Kidney tubule cell (primary cell): ENCODE data around the gene GALNT5.
"Not testable (repeated sequence)": the region's sequence is repeated elsewhere in the genome, so short reads cannot be mapped to it uniquely, and the experiment has no call there.

ENCODE experiments used
- DNase-seq: peaks from one replicate; pipeline ENCODE4 v3.0.0-alpha.2; 2018; ENCODE audit warnings: low spot score

GALNT5 gene

GRCh38 chr2:157246765-157247407, 10.6 kb upstream of the GALNT5 start:
- DNase-seq: peak; percentile 88

DNA sequence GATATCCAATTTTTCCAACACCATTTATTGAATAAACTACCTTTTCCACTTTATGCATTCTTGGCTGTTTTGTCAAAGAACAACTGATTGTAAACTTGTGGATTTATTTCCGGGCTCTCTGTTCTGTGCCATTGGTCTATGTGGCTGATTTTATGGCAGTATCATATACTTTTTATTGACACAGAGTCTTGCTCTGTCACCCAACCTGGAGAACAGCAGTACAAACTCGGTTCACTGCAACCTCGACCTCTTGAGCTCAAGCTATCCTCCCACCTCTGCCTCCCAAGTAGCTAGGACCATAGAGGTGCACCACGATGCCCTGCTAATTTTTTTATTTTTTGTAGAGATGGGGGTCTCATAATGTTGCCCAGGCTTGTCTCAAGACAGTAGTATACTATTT, 6.7 kb upstream of the GALNT5 start:
- no peak for DNase-seq

DNA sequence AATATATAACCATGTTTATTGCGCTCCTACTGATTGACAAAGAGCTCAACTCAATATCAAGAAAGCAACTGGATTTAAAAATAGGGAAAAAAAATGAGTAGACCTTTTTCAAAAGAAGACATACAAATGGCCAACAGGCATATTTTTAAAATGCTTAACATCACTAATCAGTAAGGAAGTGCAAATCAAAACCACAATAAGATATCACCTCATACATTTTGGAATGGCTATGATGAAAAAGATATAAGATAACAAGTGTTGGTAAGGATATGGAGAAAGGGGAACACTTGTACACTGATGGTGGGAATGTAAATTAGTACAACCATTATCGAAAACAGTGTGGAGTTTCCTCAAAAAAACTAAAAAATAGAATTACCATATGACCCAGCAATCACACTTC, 5.6 kb upstream of the GALNT5 start:
- no peak for DNase-seq

DNA sequence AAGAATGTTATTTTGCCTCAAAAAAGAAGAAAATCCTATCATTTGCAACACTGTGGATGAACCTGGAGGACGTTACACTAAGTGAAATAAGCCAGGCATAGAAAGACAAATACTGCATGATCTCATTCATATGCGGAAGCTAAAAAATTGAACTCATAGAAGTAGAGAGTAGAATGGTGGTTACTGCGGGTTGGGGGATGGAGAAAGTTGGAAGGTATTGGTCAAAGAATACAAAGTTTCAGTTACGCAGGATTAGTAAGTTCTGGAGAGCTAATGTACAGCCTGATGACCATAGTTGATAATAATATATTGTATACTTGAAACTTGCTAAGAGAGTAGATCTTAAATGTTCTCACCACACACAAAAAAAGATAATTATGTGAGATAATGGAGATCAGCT, 5.0 kb upstream of the GALNT5 start:
- no peak for DNase-seq

DNA sequence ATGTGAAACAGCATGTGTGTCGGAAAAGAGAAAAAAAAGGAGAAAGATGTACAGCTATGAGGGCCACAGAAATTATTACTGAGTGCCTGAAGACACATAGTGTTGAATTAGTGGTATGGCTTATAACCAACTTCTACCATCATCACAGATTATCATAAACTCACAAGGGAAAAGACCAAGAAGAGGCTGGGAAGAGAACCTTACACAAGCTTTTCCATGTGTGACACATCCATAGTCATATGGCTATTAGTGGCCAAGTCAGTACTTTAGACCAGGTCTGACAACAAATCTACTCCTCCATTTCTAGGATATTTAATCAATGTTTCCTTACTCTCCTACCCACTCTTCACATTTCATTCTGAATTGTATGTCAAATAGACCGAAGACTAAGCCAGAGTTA, 3.5 kb upstream of the GALNT5 start:
- DNase-seq: no peak

DNA sequence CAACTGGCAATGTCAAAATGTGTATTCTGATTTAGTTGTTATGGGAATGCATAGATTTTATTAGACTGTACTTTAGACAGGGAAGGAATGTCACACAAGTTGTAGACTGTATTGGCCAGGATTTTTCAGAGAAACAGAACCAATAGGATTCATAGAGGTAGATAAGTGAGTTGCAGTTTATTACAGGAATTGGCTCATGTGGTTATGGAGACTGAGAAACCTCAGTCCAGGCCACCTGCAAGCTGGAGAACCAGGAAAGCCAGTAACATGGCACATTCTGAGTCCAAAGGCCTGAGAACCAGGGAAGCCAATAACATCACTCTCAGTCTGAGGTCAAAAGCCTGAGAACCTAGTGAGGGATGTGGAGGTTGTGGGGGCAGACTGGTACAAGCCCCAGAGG, 1.8 kb upstream of the GALNT5 start:
- no peak for DNase-seq

GRCh38 chr2:157256626-157257025, 879 bp upstream of the GALNT5 start:
- peak; percentile 9 for DNase-seq

DNA sequence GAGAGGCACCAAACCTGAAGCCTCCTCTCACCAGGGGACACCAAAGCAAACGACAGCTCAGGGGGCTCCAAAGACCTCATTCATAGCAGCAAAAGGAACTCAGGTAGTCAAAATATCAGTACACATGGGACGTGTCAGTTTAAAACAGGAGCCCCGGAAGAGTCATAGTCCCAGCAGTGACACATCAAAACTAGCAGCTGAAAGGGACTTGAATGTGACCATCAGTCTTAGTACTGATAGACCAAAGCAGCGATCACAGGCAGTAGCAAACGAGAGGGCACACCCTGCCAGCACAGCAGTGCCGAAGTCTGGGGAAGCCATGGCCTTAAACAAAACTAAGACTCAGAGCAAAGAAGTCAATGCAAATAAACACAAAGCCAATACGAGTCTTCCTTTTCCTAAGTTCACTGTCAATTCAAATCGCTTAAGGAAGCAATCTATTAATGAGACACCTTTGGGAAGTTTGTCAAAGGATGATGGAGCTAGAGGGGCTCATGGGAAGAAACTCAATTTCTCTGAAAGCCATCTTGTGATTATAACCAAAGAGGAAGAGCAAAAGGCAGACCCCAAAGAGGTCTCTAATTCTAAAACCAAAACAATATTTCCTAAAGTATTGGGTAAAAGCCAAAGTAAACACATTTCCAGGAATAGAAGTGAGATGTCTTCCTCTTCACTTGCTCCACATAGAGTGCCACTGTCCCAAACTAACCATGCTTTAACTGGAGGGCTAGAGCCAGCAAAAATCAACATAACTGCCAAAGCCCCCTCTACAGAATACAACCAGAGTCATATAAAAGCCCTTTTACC, 1.2 kb downstream of the GALNT5 start:
- no peak for DNase-seq

- no peak for DNase-seq
Measured at GRCh38 chr2:157259386-157259785, 1.9 kb downstream of the GALNT5 start.

DNA sequence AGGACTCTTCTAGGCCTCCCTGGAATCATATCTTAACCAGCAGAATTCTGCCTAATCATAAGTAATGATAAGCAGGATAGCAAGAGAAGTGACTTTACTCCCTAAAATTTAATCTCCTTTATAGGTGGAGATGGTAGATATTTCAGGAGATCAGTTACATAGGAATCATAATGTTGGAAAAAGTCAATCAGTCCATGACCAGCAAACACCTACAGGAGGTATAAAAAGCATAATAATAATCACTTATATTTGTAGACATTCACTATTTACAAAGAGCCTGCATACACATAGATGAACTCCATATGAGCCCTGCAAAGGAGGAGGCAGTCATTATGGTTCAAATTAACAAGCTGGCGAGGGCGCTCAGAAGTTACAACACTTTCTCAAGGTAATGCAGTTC, 2.5 kb downstream of the GALNT5 start:
- no peak for DNase-seq

DNA sequence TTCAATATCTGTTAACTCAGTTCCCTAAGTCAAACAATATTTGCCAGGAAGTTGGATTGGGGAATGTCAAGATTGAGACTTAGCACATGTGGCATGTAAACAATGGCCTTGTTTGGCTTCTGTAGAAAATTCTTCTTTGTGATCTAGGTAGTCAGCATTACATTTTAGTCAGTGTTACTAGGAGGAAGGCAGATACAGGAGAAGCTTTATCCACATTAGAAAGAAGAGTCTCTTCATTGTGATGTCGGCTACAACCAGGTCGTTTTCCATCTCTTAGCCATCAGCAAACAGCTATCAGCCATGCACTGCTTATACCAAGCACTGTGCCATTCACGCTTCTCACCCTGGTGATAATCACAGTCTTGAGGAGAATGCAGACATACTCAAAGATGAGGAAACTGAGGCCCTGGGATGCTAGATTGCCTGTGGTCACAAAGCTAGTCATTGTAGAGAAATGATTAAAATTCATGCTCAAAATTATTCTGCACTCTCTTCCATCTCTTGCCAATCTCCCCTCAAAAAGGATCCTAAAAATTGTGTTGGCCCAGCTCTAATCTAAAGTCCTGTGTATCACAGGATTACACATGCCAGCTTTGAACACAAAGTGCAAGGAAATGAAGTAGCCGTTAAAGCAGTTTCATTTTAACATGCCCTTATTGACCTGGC, 3.2 kb downstream of the GALNT5 start:
- no peak for DNase-seq

DNA sequence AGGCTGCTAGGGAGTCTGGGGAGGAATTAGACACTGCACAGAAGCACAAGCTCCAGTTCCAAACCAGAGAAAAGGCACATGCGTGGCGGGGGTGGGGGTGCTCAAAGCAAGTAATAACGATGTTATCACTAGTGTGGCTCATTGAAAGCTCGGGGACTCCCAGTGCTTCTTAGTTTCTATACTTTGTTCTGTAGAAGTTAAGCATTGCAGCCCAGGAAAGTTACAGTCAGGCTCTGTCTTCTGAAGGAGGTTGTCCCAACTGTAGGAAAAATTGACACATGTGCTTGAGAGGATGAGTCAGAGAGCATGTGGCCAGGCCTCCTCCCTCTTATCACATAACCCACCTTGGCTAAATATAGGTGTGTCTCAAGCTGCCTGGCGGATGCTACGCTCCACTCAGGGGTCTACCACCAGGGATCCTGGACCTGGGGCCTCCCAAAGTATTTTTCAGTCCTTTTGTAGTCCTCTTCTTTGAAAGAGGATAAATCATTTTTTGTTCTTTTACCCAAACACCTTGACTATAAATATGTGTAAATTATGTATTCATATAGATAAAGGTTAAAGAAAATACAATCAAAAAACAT, 3.8 kb downstream of the GALNT5 start:
- peak; percentile 77 for DNase-seq

- DNase-seq: peak; percentile 47
Measured at GRCh38 chr2:157262248-157262647, 4.7 kb downstream of the GALNT5 start.

DNA sequence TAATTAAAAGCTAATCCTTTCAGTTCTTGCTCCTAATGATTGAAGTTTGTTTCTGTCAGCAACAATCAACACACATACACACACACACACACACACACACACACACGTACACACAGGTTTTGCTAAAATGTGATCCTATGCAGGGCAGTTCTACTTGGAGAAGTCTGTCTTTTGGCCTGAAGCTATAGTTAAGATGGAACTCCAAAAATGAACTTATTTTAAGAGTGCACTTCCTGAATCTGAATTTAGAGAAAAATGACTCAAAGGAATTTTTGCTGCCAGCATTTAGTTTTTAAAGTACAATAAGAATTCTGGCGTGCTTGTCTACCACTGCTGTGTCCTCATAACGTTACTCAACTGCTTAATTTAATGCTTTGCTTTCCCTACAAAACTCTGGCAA, 6.6 kb downstream of the GALNT5 start:
- DNase-seq: no peak

- no peak for DNase-seq
Measured at GRCh38 chr2:157265825-157266224, 8.3 kb downstream of the GALNT5 start.

DNA sequence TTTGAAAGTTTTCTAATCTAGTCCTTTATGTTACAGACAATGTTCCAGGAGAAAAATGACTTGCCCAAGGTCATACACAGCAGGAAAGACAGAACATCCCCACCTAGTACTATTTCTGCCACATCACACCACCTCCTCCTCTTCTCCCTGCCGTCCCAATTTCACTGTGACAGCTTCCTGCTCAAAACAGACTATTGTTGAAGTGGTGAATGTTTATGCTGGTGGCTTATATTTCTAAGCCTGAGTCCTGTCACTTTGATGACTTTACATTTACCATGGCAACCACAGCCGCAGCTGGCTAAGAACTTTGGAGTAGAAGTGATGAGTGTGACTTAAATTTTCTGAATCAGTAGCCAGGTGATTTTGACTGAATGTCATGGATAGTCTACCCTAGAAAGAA, 10.0 kb downstream of the GALNT5 start:
- DNase-seq: no peak

- no peak for DNase-seq
Measured at GRCh38 chr2:157269060-157269459, 11.6 kb downstream of the GALNT5 start.

DNA sequence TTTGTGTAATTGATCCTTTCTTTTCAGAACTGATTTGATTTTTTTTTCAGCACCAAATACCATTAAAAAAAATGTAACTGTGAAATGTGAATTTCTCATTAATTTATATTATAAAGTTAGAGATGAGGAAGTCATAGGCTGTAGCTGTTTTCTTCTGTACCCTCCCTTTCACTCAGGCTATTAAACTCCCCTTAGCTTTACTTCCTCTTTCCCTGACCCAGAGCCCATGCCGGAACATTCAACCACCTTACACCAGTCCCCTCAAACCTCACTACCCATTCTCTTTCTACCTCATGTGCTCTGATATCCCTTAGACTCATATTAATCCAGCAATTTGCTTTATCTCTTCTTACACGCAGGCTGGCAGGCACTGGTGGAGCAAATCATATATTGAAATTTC, 12.4 kb downstream of the GALNT5 start:
- no peak for DNase-seq

GRCh38 chr2:157271590-157272203, 14.2 kb downstream of the GALNT5 start:
- no peak for DNase-seq

GRCh38 chr2:157279311-157279710, 21.8 kb downstream of the GALNT5 start:
- not testable (repeated sequence) for DNase-seq

DNA sequence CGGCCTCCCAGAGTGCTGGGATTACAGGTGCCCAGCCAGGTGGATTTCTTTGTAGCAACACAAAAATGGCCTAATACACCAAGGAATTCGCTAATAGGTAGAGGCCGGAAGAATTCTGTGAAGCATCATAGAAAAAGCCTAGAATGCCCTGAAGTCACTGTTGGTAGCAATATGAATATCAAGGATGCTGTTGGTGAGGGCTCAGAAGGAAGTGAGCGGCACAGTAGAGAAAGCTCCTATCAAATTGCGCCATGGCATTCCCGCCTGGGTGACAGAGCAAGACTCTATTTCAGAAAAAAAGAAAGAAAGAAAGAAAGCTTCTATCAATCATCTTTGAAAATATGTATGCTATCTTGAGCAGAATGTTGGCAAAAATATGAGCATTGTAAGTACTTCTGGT, 23.8 kb downstream of the GALNT5 start:
- DNase-seq: no peak

GRCh38 chr2:157283468-157283867, 26.0 kb downstream of the GALNT5 start:
- DNase-seq: no peak
